GM23338 (cell line): ENCODE measurements around the gene GKN1. TPM values are rescaled to one million over a fixed set of nuclear protein-coding genes. Genes with fewer than 3 reads are reported as not detected.

Experiments used
- ATAC-seq: fragments of 200-7000 bp; cut with Tn5 transposase; 3 replicates; pipeline ENCODE4 v1.9.1; 2020
- DNase-seq: peaks from one replicate; pipeline ENCODE4 v3.0.0-alpha.2; 2015; ENCODE audit warnings: low spot score
- H2AFZ ChIP-seq: fragments of 200-600 bp; sonication (generic); 2 replicates; pipeline ENCODE4 v1.8.0; 2016; ENCODE audit warnings: antibody characterized with exemption, mild to moderate bottlenecking, moderate library complexity
- H3F3A ChIP-seq: fragments of 200-600 bp; sonication (generic); replicated peaks from 2 replicates; pipeline ENCODE4 v1.8.0; 2017; ENCODE audit warnings: antibody characterized with exemption, mixed run types, low read depth
- H3K27ac ChIP-seq: fragments of 200-600 bp; sonication (generic); 2 replicates; pipeline ENCODE4 v1.6.1; 2016; ENCODE audit warnings: low read depth
- H3K27me3 ChIP-seq: fragments of 200-600 bp; sonication (generic); 2 replicates; pipeline ENCODE4 v1.8.0; 2016; ENCODE audit warnings: mild to moderate bottlenecking, mixed run types, moderate library complexity; ENCODE audit not compliant: insufficient read depth
- H3K36me3 ChIP-seq: fragments of 200-600 bp; sonication (generic); 2 replicates; pipeline ENCODE4 v1.8.0; 2016; ENCODE audit warnings: mild to moderate bottlenecking; ENCODE audit not compliant: insufficient read depth
- H3K4me1 ChIP-seq: fragments of 200-600 bp; sonication (generic); 2 replicates; pipeline ENCODE4 v1.8.0; 2016; ENCODE audit warnings: mild to moderate bottlenecking, moderate library complexity; ENCODE audit not compliant: insufficient read depth
- H3K4me2 ChIP-seq: fragments of 200-600 bp; sonication (generic); 2 replicates; pipeline ENCODE4 v1.7.1; 2017; ENCODE audit warnings: mixed run types
- H3K4me3 ChIP-seq: fragments of 200-600 bp; sonication (generic); 2 replicates; pipeline ENCODE4 v1.6.1; 2016; ENCODE audit warnings: mixed run types
- H3K79me2 ChIP-seq: fragments of 200-600 bp; sonication (generic); replicated peaks from 2 replicates; pipeline ENCODE4 v1.8.0; 2017; ENCODE audit warnings: mild to moderate bottlenecking; ENCODE audit not compliant: insufficient read depth
- H3K9me2 ChIP-seq: fragments of 200-600 bp; sonication (generic); 2 replicates; pipeline ENCODE4 v1.8.0; 2017; ENCODE audit not compliant: insufficient read depth
- H4K20me1 ChIP-seq: fragments of 200-600 bp; sonication (generic); replicated peaks from 2 replicates; pipeline ENCODE4 v1.8.0; 2017; ENCODE audit warnings: mild to moderate bottlenecking; ENCODE audit not compliant: insufficient read depth
- H3K27ac Mint-ChIP-seq: 2 replicates; pipeline ENCODE4 v1.8.0; 2020; ENCODE audit warnings: inconsistent platforms, mild to moderate bottlenecking, moderate library complexity, mixed read lengths
- H3K27me3 Mint-ChIP-seq: 3 replicates; pipeline ENCODE4 v1.8.0; 2022; ENCODE audit warnings: low read depth, mild to moderate bottlenecking, moderate library complexity, mixed read lengths, inconsistent platforms; ENCODE audit not compliant: insufficient read depth, poor library complexity
- H3K36me3 Mint-ChIP-seq: 3 replicates; pipeline ENCODE4 v1.8.0; 2021; ENCODE audit warnings: low read depth, mild to moderate bottlenecking, inconsistent platforms, moderate library complexity, mixed read lengths
- H3K4me1 Mint-ChIP-seq: 3 replicates; pipeline ENCODE4 v1.8.0; 2020; ENCODE audit warnings: mild to moderate bottlenecking, inconsistent platforms, mixed read lengths
- H3K4me3 Mint-ChIP-seq: 3 replicates; pipeline ENCODE4 v1.8.0; 2021; ENCODE audit warnings: moderate library complexity, mild to moderate bottlenecking, inconsistent platforms, mixed read lengths
- H3K9me3 Mint-ChIP-seq: 3 replicates; pipeline ENCODE4 v1.8.0; 2020; ENCODE audit warnings: moderate library complexity, mild to moderate bottlenecking, inconsistent platforms, mixed read lengths
- CREB1 ChIP-seq: fragments of 250-450 bp; sonication (Bioruptor Pico); IDR thresholded peaks from 2 replicates; pipeline ENCODE4 v1.5.0; 2020; ENCODE audit warnings: low read depth, mild to moderate bottlenecking, moderate library complexity
- EZH2 ChIP-seq: fragments of 200-600 bp; sonication (generic); IDR thresholded peaks from one replicate; pipeline ENCODE4 v1.8.0; 2017; ENCODE audit warnings: antibody characterized with exemption, mild to moderate bottlenecking, low read depth; ENCODE audit not compliant: unreplicated experiment
- NANOG ChIP-seq: IDR thresholded peaks from 2 replicates; pipeline ENCODE4 v1.6.1; 2016; ENCODE audit warnings: antibody characterized with exemption, borderline replicate concordance
- POLR2AphosphoS5 ChIP-seq: IDR thresholded peaks from 2 replicates; pipeline ENCODE4 v1.6.1; 2016; ENCODE audit warnings: antibody characterized with exemption, low read depth
- polyA plus RNA-seq: library from polyadenylated mRNA; unstranded; fragments of >200 nt; fragmentation: Nextera tagmentation; extraction: Ambion mirVana; gene quantifications from 2 replicates; pipeline ENCODE4 v1.2.1, GENCODE V29; 2016
- total RNA-seq: library from RNA; depleted of rRNA; stranded (reverse); fragments of >200 nt; shearing (Covaris generic); gene quantifications from 2 replicates; pipeline ENCODE4 v1.2.3, GENCODE V29; 2014
- TF ChIP-seq, protein P1 (sequence below), 2 experiments: fragments of 200-600 bp in 1 of 2; sonication (generic) in 1 of 2; conservative IDR thresholded peaks; 2 replicates each; pipeline versions ENCODE4 v1.5.1 to v1.6.1; 2016 to 2017; ENCODE audit warnings: antibody characterized with exemption in 2 of 2, low read depth in 2 of 2, mild to moderate bottlenecking in 2 of 2, moderate library complexity in 1 of 2
- TF ChIP-seq, protein P2 (sequence below): fragments of 250-450 bp; sonication (Bioruptor Pico); IDR thresholded peaks from 2 replicates; pipeline ENCODE4 v1.5.0; 2020; ENCODE audit warnings: mild to moderate bottlenecking, moderate library complexity
- TF ChIP-seq, protein P3 (sequence below): IDR thresholded peaks from one replicate; pipeline ENCODE4 v1.6.1; 2018; ENCODE audit warnings: antibody characterized with exemption; ENCODE audit not compliant: unreplicated experiment

GKN1 gene
- total and polyA plus RNA-seq, 2 experiments from 2014 or later: not detected

DNA sequence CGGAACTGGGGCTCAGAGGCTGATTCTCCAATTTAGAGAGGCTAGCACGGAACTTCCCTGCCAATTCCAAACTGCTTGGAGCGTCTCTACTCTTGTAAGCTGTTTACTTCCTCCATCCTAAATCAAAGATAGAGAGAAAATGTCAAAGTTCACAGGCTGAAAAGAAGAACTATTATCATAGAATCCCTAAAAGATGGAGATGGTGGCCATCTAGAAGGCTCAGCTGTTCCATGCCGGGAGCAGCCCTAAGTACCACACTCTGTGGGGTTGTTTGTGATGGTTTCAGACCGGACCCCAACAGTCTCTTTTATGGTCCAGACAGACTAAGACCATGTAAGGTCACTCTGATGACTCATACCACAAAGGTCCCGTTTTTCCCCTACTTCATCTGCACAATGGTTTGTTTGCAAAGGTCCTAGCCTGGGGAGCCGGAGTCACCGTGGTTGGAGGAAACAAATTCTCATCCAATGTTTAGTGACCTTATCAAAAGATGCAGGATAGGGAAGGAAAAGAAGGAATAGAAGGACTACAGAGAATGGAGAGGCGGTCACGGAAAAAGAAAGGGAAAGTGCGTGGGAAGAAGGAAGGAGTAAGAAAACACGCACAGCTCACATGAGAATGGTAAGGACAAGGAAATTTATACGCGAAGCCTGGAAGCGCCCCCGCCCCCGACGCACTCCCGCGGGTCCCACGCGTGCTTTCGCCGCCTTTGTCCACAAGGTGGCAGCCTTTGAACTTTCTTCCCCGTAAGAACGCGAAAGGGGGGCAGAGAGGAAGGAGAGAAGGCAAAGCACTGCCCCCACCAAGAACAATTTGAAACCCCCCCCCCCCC, 38.1 kb downstream of the GKN1 start:
- Histone ChIP-seq H3K4me2 (peak overlapping the region; percentile 96), H4K20me1 (no peaks in the 10 kb centered on the region), H3K27me3 (peaks cover 24% of the 10 kb centered on the region), H3K9me2 (no peaks in the 10 kb centered on the region), H3K4me1 (peaks cover 15% of the 10 kb centered on the region), H3K79me2 (peaks cover 31% of the 10 kb centered on the region), H3K27ac (no peak overlapping the region), H3K4me3 (peak overlapping the region; percentile 77), H2AFZ (peak overlapping the region; percentile 60; the same call in 1 of the 2 replicates), H3F3A (no peaks in the 10 kb centered on the region), H3K36me3 (no peaks in the 10 kb centered on the region)
- no peak; the same call in 2 of the 3 replicates for ATAC-seq
- H3K4me3 Mint-ChIP-seq: peak overlapping the region; percentile 80
- H3K4me1 Mint-ChIP-seq: peaks cover 21% of the 10 kb centered on the region
- H3K9me3 Mint-ChIP-seq: no peaks in the 10 kb centered on the region
- peaks cover 13% of the 10 kb centered on the region for H3K27me3 Mint-ChIP-seq
- H3K36me3 Mint-ChIP-seq: no peaks in the 10 kb centered on the region; the same call in 2 of the 3 replicates
- no peak overlapping the region for H3K27ac Mint-ChIP-seq
- TF ChIP-seq, protein P1, sequence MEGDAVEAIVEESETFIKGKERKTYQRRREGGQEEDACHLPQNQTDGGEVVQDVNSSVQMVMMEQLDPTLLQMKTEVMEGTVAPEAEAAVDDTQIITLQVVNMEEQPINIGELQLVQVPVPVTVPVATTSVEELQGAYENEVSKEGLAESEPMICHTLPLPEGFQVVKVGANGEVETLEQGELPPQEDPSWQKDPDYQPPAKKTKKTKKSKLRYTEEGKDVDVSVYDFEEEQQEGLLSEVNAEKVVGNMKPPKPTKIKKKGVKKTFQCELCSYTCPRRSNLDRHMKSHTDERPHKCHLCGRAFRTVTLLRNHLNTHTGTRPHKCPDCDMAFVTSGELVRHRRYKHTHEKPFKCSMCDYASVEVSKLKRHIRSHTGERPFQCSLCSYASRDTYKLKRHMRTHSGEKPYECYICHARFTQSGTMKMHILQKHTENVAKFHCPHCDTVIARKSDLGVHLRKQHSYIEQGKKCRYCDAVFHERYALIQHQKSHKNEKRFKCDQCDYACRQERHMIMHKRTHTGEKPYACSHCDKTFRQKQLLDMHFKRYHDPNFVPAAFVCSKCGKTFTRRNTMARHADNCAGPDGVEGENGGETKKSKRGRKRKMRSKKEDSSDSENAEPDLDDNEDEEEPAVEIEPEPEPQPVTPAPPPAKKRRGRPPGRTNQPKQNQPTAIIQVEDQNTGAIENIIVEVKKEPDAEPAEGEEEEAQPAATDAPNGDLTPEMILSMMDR (conservative IDR thresholded peaks at IDR 0.05; ENCODE audit: low read depth in 2 of 2): peak; percentile 74 to 80
- TF ChIP-seq CREB1 (CRISPR knock-in tag): no peak
- peak; percentile 17 for DNase-seq

DNA sequence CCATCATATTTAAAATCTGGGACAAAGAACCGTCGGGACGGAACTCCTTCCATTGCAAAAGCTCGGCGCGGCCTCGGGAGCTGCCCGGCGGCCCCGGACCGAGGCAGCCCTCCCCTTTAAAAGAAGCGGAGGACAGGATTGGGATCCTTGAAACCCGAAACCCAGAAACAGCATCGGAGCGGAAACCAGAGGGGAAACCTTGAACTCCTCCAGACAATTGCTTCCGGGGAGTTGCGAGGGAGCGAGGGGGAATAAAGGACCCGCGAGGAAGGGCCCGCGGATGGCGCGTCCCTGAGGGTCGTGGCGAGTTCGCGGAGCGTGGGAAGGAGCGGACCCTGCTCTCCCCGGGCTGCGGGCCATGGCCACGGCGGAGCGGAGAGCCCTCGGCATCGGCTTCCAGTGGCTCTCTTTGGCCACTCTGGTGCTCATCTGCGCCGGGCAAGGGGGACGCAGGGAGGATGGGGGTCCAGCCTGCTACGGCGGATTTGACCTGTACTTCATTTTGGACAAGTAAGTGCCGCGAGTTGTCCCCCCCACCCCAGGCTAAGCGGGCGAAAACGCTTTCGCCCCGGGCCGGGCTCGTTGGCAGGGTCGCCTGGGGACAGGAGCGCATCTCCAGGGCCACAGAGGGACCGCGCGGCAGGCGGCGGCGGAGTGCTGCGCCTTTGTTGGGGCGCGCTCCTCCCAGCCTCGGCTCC, 38.9 kb downstream of the GKN1 start, which contains the start of gene ANTXR1:
ANTXR1 (plus strand) TSS at position 38 of the 698 bp plus-strand sequence; CDS start at position 359, 321 bp downstream.
- Mint-ChIP-seq H3K4me3 (peak within 1 kb of the TSS; percentile 80), H3K36me3 (no peaks in the 10 kb centered on the region; the same call in 2 of the 3 replicates), H3K27ac (peak within 1 kb of the TSS; percentile 83), H3K9me3 (no peaks in the 10 kb centered on the region), H3K4me1 (peaks cover 22% of the 10 kb centered on the region), H3K27me3 (peaks cover 13% of the 10 kb centered on the region)
- Histone ChIP-seq H3K27ac (no peak within 1 kb of the TSS), H3K4me3 (peak within 1 kb of the TSS; percentile 77), H3K36me3 (no peaks in the 10 kb centered on the region), H3F3A (no peaks in the 10 kb centered on the region), H3K27me3 (peaks cover 24% of the 10 kb centered on the region), H3K9me2 (no peaks in the 10 kb centered on the region), H3K4me1 (peaks cover 15% of the 10 kb centered on the region), H2AFZ (peak within 1 kb of the TSS; percentile 97), H3K79me2 (peaks cover 39% of the 10 kb centered on the region), H3K4me2 (peak within 1 kb of the TSS; percentile 96), H4K20me1 (no peaks in the 10 kb centered on the region)
- DNase-seq (peak; percentile 93), ATAC-seq (peak; percentile 91)
- no peak for TF ChIP-seq EZH2
- TF ChIP-seq POLR2AphosphoS5: peak; percentile 64; the same call in 1 of the 2 replicates
- TF ChIP-seq, protein P2, sequence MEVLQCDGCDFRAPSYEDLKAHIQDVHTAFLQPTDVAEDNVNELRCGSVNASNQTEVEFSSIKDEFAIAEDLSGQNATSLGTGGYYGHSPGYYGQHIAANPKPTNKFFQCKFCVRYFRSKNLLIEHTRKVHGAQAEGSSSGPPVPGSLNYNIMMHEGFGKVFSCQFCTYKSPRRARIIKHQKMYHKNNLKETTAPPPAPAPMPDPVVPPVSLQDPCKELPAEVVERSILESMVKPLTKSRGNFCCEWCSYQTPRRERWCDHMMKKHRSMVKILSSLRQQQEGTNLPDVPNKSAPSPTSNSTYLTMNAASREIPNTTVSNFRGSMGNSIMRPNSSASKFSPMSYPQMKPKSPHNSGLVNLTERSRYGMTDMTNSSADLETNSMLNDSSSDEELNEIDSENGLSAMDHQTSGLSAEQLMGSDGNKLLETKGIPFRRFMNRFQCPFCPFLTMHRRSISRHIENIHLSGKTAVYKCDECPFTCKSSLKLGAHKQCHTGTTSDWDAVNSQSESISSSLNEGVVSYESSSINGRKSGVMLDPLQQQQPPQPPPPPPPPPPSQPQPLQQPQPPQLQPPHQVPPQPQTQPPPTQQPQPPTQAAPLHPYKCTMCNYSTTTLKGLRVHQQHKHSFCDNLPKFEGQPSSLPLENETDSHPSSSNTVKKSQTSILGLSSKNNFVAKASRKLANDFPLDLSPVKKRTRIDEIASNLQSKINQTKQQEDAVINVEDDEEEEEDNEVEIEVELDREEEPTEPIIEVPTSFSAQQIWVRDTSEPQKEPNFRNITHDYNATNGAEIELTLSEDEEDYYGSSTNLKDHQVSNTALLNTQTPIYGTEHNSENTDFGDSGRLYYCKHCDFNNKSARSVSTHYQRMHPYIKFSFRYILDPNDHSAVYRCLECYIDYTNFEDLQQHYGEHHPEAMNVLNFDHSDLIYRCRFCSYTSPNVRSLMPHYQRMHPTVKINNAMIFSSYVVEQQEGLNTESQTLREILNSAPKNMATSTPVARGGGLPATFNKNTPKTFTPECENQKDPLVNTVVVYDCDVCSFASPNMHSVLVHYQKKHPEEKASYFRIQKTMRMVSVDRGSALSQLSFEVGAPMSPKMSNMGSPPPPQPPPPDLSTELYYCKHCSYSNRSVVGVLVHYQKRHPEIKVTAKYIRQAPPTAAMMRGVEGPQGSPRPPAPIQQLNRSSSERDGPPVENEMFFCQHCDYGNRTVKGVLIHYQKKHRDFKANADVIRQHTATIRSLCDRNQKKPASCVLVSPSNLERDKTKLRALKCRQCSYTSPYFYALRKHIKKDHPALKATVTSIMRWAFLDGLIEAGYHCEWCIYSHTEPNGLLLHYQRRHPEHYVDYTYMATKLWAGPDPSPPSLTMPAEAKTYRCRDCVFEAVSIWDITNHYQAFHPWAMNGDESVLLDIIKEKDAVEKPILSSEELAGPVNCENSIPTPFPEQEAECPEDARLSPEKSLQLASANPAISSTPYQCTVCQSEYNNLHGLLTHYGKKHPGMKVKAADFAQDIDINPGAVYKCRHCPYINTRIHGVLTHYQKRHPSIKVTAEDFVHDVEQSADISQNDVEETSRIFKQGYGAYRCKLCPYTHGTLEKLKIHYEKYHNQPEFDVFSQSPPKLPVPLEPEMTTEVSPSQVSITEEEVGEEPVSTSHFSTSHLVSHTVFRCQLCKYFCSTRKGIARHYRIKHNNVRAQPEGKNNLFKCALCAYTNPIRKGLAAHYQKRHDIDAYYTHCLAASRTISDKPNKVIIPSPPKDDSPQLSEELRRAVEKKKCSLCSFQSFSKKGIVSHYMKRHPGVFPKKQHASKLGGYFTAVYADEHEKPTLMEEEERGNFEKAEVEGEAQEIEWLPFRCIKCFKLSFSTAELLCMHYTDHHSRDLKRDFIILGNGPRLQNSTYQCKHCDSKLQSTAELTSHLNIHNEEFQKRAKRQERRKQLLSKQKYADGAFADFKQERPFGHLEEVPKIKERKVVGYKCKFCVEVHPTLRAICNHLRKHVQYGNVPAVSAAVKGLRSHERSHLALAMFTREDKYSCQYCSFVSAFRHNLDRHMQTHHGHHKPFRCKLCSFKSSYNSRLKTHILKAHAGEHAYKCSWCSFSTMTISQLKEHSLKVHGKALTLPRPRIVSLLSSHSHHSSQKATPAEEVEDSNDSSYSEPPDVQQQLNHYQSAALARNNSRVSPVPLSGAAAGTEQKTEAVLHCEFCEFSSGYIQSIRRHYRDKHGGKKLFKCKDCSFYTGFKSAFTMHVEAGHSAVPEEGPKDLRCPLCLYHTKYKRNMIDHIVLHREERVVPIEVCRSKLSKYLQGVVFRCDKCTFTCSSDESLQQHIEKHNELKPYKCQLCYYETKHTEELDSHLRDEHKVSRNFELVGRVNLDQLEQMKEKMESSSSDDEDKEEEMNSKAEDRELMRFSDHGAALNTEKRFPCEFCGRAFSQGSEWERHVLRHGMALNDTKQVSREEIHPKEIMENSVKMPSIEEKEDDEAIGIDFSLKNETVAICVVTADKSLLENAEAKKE (CRISPR knock-in tag): no peak
- TF ChIP-seq, protein P3, sequence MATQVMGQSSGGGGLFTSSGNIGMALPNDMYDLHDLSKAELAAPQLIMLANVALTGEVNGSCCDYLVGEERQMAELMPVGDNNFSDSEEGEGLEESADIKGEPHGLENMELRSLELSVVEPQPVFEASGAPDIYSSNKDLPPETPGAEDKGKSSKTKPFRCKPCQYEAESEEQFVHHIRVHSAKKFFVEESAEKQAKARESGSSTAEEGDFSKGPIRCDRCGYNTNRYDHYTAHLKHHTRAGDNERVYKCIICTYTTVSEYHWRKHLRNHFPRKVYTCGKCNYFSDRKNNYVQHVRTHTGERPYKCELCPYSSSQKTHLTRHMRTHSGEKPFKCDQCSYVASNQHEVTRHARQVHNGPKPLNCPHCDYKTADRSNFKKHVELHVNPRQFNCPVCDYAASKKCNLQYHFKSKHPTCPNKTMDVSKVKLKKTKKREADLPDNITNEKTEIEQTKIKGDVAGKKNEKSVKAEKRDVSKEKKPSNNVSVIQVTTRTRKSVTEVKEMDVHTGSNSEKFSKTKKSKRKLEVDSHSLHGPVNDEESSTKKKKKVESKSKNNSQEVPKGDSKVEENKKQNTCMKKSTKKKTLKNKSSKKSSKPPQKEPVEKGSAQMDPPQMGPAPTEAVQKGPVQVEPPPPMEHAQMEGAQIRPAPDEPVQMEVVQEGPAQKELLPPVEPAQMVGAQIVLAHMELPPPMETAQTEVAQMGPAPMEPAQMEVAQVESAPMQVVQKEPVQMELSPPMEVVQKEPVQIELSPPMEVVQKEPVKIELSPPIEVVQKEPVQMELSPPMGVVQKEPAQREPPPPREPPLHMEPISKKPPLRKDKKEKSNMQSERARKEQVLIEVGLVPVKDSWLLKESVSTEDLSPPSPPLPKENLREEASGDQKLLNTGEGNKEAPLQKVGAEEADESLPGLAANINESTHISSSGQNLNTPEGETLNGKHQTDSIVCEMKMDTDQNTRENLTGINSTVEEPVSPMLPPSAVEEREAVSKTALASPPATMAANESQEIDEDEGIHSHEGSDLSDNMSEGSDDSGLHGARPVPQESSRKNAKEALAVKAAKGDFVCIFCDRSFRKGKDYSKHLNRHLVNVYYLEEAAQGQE: no peak
- no peak for TF ChIP-seq NANOG
